ENCODE data around the gene TLE7. TPM values are rescaled to one million over a fixed set of nuclear protein-coding genes. Genes with fewer than 3 reads are reported as not detected.
A peak's percentile ranks its signal among the peaks of the same experiment; 100 is the strongest.

Gene TLE7
- polyA plus RNA-seq, 2 of the 4 experiments (the other 2 are of a cell fraction), result not detected

DNA sequence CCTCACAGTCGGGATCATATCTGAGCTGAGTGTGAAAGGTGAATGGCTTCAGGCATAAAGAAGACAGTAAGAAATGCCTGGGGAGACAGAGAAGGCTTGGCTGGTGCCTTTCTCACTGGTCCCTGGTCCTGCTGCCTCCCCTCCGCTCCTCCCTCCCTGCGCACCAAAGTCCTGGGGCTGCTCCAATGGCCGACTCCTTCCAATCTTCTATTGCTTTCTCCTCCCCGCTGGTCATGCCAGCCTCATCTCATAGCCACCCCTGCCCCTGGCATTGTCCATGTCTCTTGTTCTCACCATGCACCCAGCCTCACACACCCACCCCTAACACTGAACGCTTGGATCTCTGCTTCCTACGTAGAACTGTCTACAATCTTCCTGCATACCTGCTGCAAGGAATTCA, 18.0 kb downstream of the TLE7 start (continued):
- TF ChIP-seq HOXA7 (CRISPR knock-in tag; IDR thresholded peaks at IDR 0.05) (no peak), ZC3H11A (IDR thresholded peaks at IDR 0.05) (no peak)
- TF ChIP-seq, protein P1, sequence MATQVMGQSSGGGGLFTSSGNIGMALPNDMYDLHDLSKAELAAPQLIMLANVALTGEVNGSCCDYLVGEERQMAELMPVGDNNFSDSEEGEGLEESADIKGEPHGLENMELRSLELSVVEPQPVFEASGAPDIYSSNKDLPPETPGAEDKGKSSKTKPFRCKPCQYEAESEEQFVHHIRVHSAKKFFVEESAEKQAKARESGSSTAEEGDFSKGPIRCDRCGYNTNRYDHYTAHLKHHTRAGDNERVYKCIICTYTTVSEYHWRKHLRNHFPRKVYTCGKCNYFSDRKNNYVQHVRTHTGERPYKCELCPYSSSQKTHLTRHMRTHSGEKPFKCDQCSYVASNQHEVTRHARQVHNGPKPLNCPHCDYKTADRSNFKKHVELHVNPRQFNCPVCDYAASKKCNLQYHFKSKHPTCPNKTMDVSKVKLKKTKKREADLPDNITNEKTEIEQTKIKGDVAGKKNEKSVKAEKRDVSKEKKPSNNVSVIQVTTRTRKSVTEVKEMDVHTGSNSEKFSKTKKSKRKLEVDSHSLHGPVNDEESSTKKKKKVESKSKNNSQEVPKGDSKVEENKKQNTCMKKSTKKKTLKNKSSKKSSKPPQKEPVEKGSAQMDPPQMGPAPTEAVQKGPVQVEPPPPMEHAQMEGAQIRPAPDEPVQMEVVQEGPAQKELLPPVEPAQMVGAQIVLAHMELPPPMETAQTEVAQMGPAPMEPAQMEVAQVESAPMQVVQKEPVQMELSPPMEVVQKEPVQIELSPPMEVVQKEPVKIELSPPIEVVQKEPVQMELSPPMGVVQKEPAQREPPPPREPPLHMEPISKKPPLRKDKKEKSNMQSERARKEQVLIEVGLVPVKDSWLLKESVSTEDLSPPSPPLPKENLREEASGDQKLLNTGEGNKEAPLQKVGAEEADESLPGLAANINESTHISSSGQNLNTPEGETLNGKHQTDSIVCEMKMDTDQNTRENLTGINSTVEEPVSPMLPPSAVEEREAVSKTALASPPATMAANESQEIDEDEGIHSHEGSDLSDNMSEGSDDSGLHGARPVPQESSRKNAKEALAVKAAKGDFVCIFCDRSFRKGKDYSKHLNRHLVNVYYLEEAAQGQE (IDR thresholded peaks at IDR 0.05), result no peak

DNA sequence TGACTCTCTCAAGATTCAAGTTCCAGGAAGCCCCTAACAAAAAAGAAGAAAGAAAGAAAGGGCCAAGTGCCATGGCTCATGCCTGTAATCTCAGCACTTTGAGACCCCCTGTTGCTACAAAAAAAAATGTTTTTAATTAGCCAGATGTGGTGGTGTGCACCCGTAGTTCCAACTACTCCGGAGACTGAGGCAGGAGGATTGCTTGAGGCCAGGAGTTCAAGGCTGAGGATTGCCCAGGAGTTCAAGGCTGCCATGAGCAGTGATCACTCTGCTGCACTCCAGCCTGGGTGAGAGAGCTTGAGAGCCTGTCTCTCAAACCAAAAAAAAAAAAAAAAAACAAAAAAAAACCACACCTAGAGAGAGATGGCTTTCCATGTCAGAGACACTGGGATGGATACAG, 18.8 kb downstream of the TLE7 start:
- CTCF ChIA-PET, result interaction anchor here (1.0 to 5.0 kb wide), 6 partner anchors 10 to 185 kb away, joined by 3 to 40 read pairs (median 4); no protein-coding TSS in a partner anchor
- Histone ChIP-seq H3K4me2 (no peak overlapping the region), H3K9me3 (no peaks in the 10 kb centered on the region), H3K4me3 (no peak overlapping the region), H3K4me1 (peaks cover 5% of the 10 kb centered on the region; the same call in 1 of the 3 replicates), H3K27ac (no peak overlapping the region)
- TF ChIP-seq NFE2L2 (conservative IDR thresholded peaks at IDR 0.05; ENCODE audit: low read length), result no peak
- DNase-seq (ENCODE audit: low read depth in 1 of 2, low spot score in 1 of 2) (no peak), FAIRE-seq (no peak), ATAC-seq (no peak)
- POLR2A ChIA-PET, result no interaction called here
- WGBS (ENCODE audit: missing lambda C conversion rate), result 8% methylated on average over 2 of the region's 2 CpGs

DNA sequence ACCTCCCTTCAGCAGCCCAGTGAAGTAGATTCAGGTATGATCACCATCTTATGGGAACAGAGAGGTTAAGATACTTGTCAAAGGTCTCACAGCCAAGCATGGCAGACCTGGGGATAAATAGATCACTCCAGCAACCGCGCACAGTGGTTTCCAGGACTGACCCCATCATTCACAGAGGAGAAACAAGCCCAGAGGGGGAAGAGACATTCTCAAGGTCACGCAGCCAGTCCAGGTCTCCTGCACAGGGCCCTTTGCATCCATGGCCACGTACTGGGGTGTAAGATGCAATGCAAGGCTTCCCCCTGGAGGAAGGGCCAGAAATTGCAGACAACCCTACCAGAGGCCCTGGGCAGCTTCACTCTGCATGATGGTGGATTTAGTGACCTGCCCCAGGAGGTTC, 19.9 kb downstream of the TLE7 start:
- FAIRE-seq (no peak), DNase-seq (ENCODE audit: low read depth in 1 of 2, low spot score in 1 of 2) (peak; percentile 46 to 51), ATAC-seq (no peak)
- no peaks in the 10 kb centered on the region for H3K4me1 ChIP-seq
- no peak overlapping the region for H3K27ac ChIP-seq
- no peaks in the 10 kb centered on the region for H3K9me3 ChIP-seq
- 53% methylated on average over 4 of the region's 4 CpGs for WGBS (ENCODE audit: missing lambda C conversion rate)
- TF ChIP-seq TFCP2L1 (CRISPR knock-in tag; IDR thresholded peaks at IDR 0.05) (no peak), JUN (IDR thresholded peaks at IDR 0.05) (no peak), BHLHE40 (IDR thresholded peaks at IDR 0.05; ENCODE audit: low read depth, low read length) (no peak), RAD21 (conservative IDR thresholded peaks at IDR 0.05 in 1 of 2, IDR thresholded peaks at IDR 0.05 in 1 of 2) (peak; percentile 34 to 48; a peak in 4 of 5 replicates), POLR2A (IDR thresholded peaks at IDR 0.05; ENCODE audit: low read length) (no peak), HEYL (CRISPR knock-in tag; IDR thresholded peaks at IDR 0.05) (no peak)
- TF ChIP-seq, protein P2, sequence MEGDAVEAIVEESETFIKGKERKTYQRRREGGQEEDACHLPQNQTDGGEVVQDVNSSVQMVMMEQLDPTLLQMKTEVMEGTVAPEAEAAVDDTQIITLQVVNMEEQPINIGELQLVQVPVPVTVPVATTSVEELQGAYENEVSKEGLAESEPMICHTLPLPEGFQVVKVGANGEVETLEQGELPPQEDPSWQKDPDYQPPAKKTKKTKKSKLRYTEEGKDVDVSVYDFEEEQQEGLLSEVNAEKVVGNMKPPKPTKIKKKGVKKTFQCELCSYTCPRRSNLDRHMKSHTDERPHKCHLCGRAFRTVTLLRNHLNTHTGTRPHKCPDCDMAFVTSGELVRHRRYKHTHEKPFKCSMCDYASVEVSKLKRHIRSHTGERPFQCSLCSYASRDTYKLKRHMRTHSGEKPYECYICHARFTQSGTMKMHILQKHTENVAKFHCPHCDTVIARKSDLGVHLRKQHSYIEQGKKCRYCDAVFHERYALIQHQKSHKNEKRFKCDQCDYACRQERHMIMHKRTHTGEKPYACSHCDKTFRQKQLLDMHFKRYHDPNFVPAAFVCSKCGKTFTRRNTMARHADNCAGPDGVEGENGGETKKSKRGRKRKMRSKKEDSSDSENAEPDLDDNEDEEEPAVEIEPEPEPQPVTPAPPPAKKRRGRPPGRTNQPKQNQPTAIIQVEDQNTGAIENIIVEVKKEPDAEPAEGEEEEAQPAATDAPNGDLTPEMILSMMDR (IDR thresholded peaks at IDR 0.05), result peak; percentile 34
- ChIA-PET CTCF (interaction anchor here (1.0 to 5.0 kb wide), 7 partner anchors 9 to 189 kb away, joined by 3 to 40 read pairs (median 4); no protein-coding TSS in a partner anchor), POLR2A (no interaction called here)
- no peak overlapping the region for H3K4me2 ChIP-seq
- no peak overlapping the region for H3K4me3 ChIP-seq

DNA sequence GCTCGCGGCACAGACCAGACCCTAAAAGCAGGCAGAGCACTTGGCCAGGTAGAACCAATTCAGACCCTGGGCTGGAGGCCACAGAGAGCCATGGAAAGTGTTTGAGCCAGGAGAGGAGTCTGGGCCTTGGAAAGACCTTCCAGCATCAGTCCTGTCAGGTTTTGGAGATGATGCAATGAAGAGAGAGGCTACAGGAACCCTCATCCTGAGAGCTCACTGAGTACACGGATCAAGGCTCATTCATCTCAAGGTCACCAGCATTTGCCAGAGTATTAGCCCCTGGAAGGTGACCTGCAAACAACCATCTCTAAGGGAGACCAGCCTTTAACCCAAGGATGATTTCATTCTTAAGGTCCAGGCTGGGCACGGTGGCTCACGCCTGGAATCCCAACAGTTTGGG, 27.8 kb downstream of the TLE7 start:
- no peak for TF ChIP-seq RAD21 (conservative IDR thresholded peaks at IDR 0.05 in 1 of 2, IDR thresholded peaks at IDR 0.05 in 1 of 2)
- no peak for TF ChIP-seq ZSCAN20 (CRISPR knock-in tag; IDR thresholded peaks at IDR 0.05)
- TF ChIP-seq FOXS1 (CRISPR knock-in tag; IDR thresholded peaks at IDR 0.05), result no peak
- no peak for TF ChIP-seq PHF8 (IDR thresholded peaks at IDR 0.05; ENCODE audit: borderline replicate concordance, low read depth)
- no peak for TF ChIP-seq NFE2L2 (conservative IDR thresholded peaks at IDR 0.05; ENCODE audit: low read length)
- no peak for TF ChIP-seq HOXB13 (CRISPR knock-in tag; IDR thresholded peaks at IDR 0.05; ENCODE audit: low read depth)
- no peak for TF ChIP-seq RARB (CRISPR knock-in tag; IDR thresholded peaks at IDR 0.05)
- TF ChIP-seq, protein P3, sequence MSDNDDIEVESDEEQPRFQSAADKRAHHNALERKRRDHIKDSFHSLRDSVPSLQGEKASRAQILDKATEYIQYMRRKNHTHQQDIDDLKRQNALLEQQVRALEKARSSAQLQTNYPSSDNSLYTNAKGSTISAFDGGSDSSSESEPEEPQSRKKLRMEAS (IDR thresholded peaks at IDR 0.05), result no peak
- ChIA-PET POLR2A (no interaction called here), CTCF (interaction anchor here (1.2 to 7.4 kb wide), 12 partner anchors 9 to 219 kb away, joined by 3 to 118 read pairs (median 12); no protein-coding TSS in a partner anchor)
- no peak for ATAC-seq
- H3K4me1 ChIP-seq, result 0 out of 3 replicates have a peak, but pooled peaks cover 3% of the 10 kb centered on the region
- no peaks in the 10 kb centered on the region for H3K9me3 ChIP-seq
- 86% methylated on average over 5 of the region's 5 CpGs for WGBS (ENCODE audit: missing lambda C conversion rate)
- no peak overlapping the region for H3K27ac ChIP-seq
- no peak for FAIRE-seq
- DNase-seq (ENCODE audit: low read depth in 1 of 2, low spot score in 1 of 2), result no peak
- no peak overlapping the region for H3K4me2 ChIP-seq
- H3K4me3 ChIP-seq, result no peak overlapping the region

All from A549 (cell line).